H1 (cell line): ENCODE measurements around the gene CFAP54. TPM values are rescaled to one million over a fixed set of nuclear protein-coding genes. Genes with fewer than 3 reads are reported as not detected.

Source experiments
- CTCF ChIA-PET: fragments of 300-600 bp; sonication (Branson Sonifier 250); formaldehyde crosslinking; loops from one replicate; lab custom pipeline; 2021; ENCODE audit not compliant: partially characterized antibody; lab: Charles Lee
- POLR2A ChIA-PET: fragments of 300-600 bp; sonication (Branson Sonifier 250); formaldehyde crosslinking; loops from one replicate; lab custom pipeline; 2021; ENCODE audit warnings: inconsistent platforms; ENCODE audit not compliant: partially characterized antibody; lab: Charles Lee
- DNase-seq, 2 experiments: peaks; one replicate each; pipeline versions ENCODE4 v3.0.0 to v3.0.0-alpha.2; 2010 to 2022; ENCODE audit warnings: low spot score in 2 of 2, low read depth in 1 of 2, mixed read lengths in 1 of 2
- FAIRE-seq: peaks from 2 replicates; lab custom pipeline; 2011; peaks lifted over from hg19 to GRCh38; lab: Jason Lieb, UNC
- H2AFZ ChIP-seq: 2 replicates; pipeline ENCODE4 v1.8.1; 2012; ENCODE audit warnings: low read length, inconsistent platforms
- H2AK5ac ChIP-seq: 2 replicates; pipeline ENCODE4 v1.6.1; 2013; ENCODE audit warnings: low read depth, low read length
- H2BK120ac ChIP-seq: replicated peaks from 2 replicates; pipeline ENCODE3; 2013; ENCODE audit warnings: low read depth, low read length, inconsistent platforms
- H2BK12ac ChIP-seq: 2 replicates; pipeline ENCODE4 v1.6.1; 2013; ENCODE audit warnings: low read depth, low read length
- H2BK15ac ChIP-seq: 2 replicates; pipeline ENCODE4 v1.6.1; 2013; ENCODE audit warnings: low read length
- H2BK20ac ChIP-seq: 2 replicates; pipeline ENCODE4 v1.6.1; 2013; ENCODE audit warnings: low read length
- H2BK5ac ChIP-seq: 2 replicates; pipeline ENCODE4 v1.6.1; 2013; ENCODE audit warnings: low read depth, low read length
- H3K14ac ChIP-seq: 2 replicates; pipeline ENCODE4 v1.6.1; 2013; ENCODE audit warnings: inconsistent platforms; ENCODE audit not compliant: insufficient read length
- H3K18ac ChIP-seq: 2 replicates; pipeline ENCODE4 v1.6.1; 2013; ENCODE audit warnings: low read length; ENCODE audit errors: extremely low read depth
- H3K23ac ChIP-seq: 2 replicates; pipeline ENCODE4 v1.6.1; 2013; ENCODE audit warnings: inconsistent platforms; ENCODE audit not compliant: insufficient read length
- H3K23me2 ChIP-seq: 2 replicates; pipeline ENCODE4 v1.6.1; 2013; ENCODE audit warnings: low read depth, low read length
- H3K27ac ChIP-seq: 2 replicates; pipeline ENCODE4 v1.6.1; 2011; ENCODE audit warnings: low read depth, low read length, inconsistent platforms
- H3K27me3 ChIP-seq, 4 experiments: replicated peaks in 1 of 4; 1 replicate in 1 of 4; 2 replicates in 3 of 4; pipeline versions ENCODE4 v1.6.1 to v1.8.1; 2011 to 2013; ENCODE audit warnings: low read length in 3 of 4, mild to moderate bottlenecking in 3 of 4, inconsistent platforms in 2 of 4, mixed read lengths in 2 of 4, moderate library complexity in 1 of 4; ENCODE audit not compliant: control insufficient read depth in 3 of 4, insufficient read depth in 3 of 4; ENCODE audit errors: extremely low read depth in 1 of 4
- H3K36me3 ChIP-seq, 4 experiments: 2 replicates each; pipeline versions ENCODE4 v1.6.1 to v1.8.1; 2011 to 2013; ENCODE audit warnings: mild to moderate bottlenecking in 4 of 4, low read length in 3 of 4, moderate library complexity in 2 of 4, control low read depth in 1 of 4, inconsistent platforms in 1 of 4; ENCODE audit not compliant: insufficient read depth in 4 of 4, control insufficient read depth in 2 of 4
- H3K4ac ChIP-seq: replicated peaks from 2 replicates; pipeline ENCODE3; 2013; ENCODE audit warnings: low read length, low read depth, mixed read lengths, inconsistent platforms; ENCODE audit not compliant: insufficient read length
- H3K4me1 ChIP-seq, 4 experiments: replicated peaks in 1 of 4; 1 replicate in 1 of 4; 2 replicates in 3 of 4; pipeline versions ENCODE4 v1.6.1 to v1.8.1; 2011 to 2013; ENCODE audit warnings: low read length in 3 of 4, inconsistent platforms in 2 of 4, mixed read lengths in 1 of 4; ENCODE audit not compliant: insufficient read depth in 4 of 4, control insufficient read depth in 3 of 4
- H3K4me2 ChIP-seq, 2 experiments: 2 replicates each; pipeline versions ENCODE4 v1.6.1 to v1.8.1; 2011 to 2013; ENCODE audit warnings: low read depth in 2 of 2, low read length in 2 of 2, control low read depth in 1 of 2, inconsistent platforms in 1 of 2, mild to moderate bottlenecking in 1 of 2; ENCODE audit not compliant: insufficient read depth in 1 of 2
- H3K4me3 ChIP-seq, 4 experiments: fragments of 200-600, 300-600 bp in 1 of 4; sonication (generic), shearing (Covaris generic), sonication (Bioruptor Twin) in 1 of 4; 2 replicates each; pipeline versions ENCODE4 v1.5.1 to v1.8.1; 2011 to 2016; ENCODE audit warnings: low read length in 4 of 4, low read depth in 3 of 4, control low read depth in 2 of 4, inconsistent platforms in 2 of 4, mild to moderate bottlenecking in 2 of 4, mixed read lengths in 1 of 4, moderate library complexity in 1 of 4; ENCODE audit not compliant: insufficient read depth in 2 of 4; ENCODE audit errors: extremely low read depth in 1 of 4
- H3K56ac ChIP-seq: replicated peaks from 2 replicates; pipeline ENCODE3; 2013; ENCODE audit warnings: low read depth, mild to moderate bottlenecking, mixed read lengths, low read length, inconsistent platforms; ENCODE audit not compliant: insufficient read length
- H3K79me1 ChIP-seq: 2 replicates; pipeline ENCODE4 v1.6.1; 2013; ENCODE audit warnings: low read depth, low read length, control low read depth
- H3K79me2 ChIP-seq, 2 experiments: 2 replicates each; pipeline versions ENCODE4 v1.6.1 to v1.8.1; 2012 to 2013; ENCODE audit warnings: low read length in 2 of 2, mild to moderate bottlenecking in 2 of 2, inconsistent platforms in 1 of 2; ENCODE audit not compliant: insufficient read depth in 2 of 2, control insufficient read depth in 1 of 2
- H3K9ac ChIP-seq, 4 experiments: replicated peaks in 1 of 4; 1 replicate in 1 of 4; 2 replicates in 3 of 4; pipeline versions ENCODE4 v1.6.1 to v1.8.1; 2011 to 2013; ENCODE audit warnings: low read depth in 3 of 4, low read length in 3 of 4, control low read depth in 2 of 4, mild to moderate bottlenecking in 2 of 4, moderate library complexity in 2 of 4, inconsistent platforms in 1 of 4; ENCODE audit errors: extremely low read depth in 1 of 4
- H3K9me3 ChIP-seq, 2 experiments: 2 replicates each; pipeline versions ENCODE4 v1.6.1 to v1.8.1; 2012 to 2013; ENCODE audit warnings: mild to moderate bottlenecking in 2 of 2, moderate library complexity in 2 of 2, control low read depth in 1 of 2, inconsistent platforms in 1 of 2, low read depth in 1 of 2, low read length in 1 of 2, mixed read lengths in 1 of 2; ENCODE audit not compliant: insufficient read depth in 2 of 2
- H4K20me1 ChIP-seq, 2 experiments: replicated peaks in 1 of 2; 2 replicates each; pipeline versions ENCODE3 to v1.8.1; 2011 to 2013; ENCODE audit warnings: inconsistent platforms in 2 of 2, low read length in 2 of 2, mild to moderate bottlenecking in 1 of 2; ENCODE audit not compliant: insufficient read depth in 2 of 2, control insufficient read depth in 1 of 2
- H4K5ac ChIP-seq: 2 replicates; pipeline ENCODE4 v1.6.1; 2013; ENCODE audit warnings: low read length, low read depth, mixed read lengths, inconsistent platforms; ENCODE audit not compliant: insufficient read length
- H4K8ac ChIP-seq: 2 replicates; pipeline ENCODE4 v1.8.0; 2013; ENCODE audit warnings: mild to moderate bottlenecking, moderate library complexity, low read length, inconsistent platforms; ENCODE audit not compliant: insufficient read depth; ENCODE audit errors: extremely low read depth
- H4K91ac ChIP-seq: replicated peaks from 2 replicates; pipeline ENCODE3; 2013; ENCODE audit warnings: low read length, mixed read lengths, inconsistent platforms; ENCODE audit not compliant: insufficient read length
- ASH2L ChIP-seq: fragments of 200-600, 300-600 bp; sonication (generic); IDR thresholded peaks from one replicate; pipeline ENCODE4 v1.7.1; 2017; ENCODE audit warnings: low read length
- BCL11A ChIP-seq, 2 experiments: IDR thresholded peaks; one replicate each; pipeline ENCODE4 v1.6.1; 2011; ENCODE audit warnings: low read depth in 2 of 2, low read length in 2 of 2, mild to moderate bottlenecking in 2 of 2
- JUND ChIP-seq: IDR thresholded peaks from 2 replicates; pipeline ENCODE4 v1.6.1; 2011; ENCODE audit warnings: mild to moderate bottlenecking, improper control_type of control experiment, low read length
- TAF1 ChIP-seq: IDR thresholded peaks from 2 replicates; pipeline ENCODE4 v1.6.1; 2011; ENCODE audit warnings: mild to moderate bottlenecking, low read depth, low read length
- TEAD4 ChIP-seq: IDR thresholded peaks from 2 replicates; pipeline ENCODE4 v1.6.1; 2012; ENCODE audit warnings: low read depth, low read length, inconsistent platforms, mixed read lengths
- WGBS, 2 experiments: shearing (Covaris generic) in 1 of 2; methylation state at CpG; one replicate each; pipeline versions ENCODE4 v1.1.6 to v1.1.7; 2013 to 2015; ENCODE audit warnings: low lambda C conversion rate in 2 of 2, mixed read lengths in 2 of 2, inconsistent platforms in 1 of 2, low coverage in 1 of 2, missing lambda C conversion rate in 1 of 2; ENCODE audit not compliant: insufficient replicate concordance in 2 of 2, insufficient coverage in 1 of 2, insufficient read length in 1 of 2; ENCODE audit errors: extremely low coverage in 1 of 2, missing lambda C conversion rate in 1 of 2; 5-methylcytosine and 5-hydroxymethylcytosine counted together
- polyA plus RNA-seq, 7 experiments: library from polyadenylated mRNA; depleted of rRNA in 3 of 7; stranded (reverse) in 5 of 7; unstranded in 2 of 7; fragments of >200 nt in 5 of 7; fragments of 200-250 nt in 2 of 7; gene quantifications; 1 replicate in 5 of 7; 2 replicates in 1 of 7; 4 replicates in 1 of 7; pipeline versions ENCODE4 v1.2.1 to v1.2.3, GENCODE V29; 2011 to 2013; ENCODE audit warnings: missing spikeins in 2 of 7, mixed read lengths in 2 of 7
- total RNA-seq: library from RNA; stranded (reverse); fragmentation: NEBNext Ultra II Directional; extraction: Animal tissue kit (Norgen Biotek cat#: 25700); gene quantifications from 2 replicates; pipeline ENCODE4 v1.2.1, GENCODE V29; 2021

The CFAP54 gene
- total and polyA plus RNA-seq, 2 of the 8 experiments (the other 6 are each of a cell fraction or from before 2014, with no cell fraction given): 0.17 to 0.33 TPM

DNA sequence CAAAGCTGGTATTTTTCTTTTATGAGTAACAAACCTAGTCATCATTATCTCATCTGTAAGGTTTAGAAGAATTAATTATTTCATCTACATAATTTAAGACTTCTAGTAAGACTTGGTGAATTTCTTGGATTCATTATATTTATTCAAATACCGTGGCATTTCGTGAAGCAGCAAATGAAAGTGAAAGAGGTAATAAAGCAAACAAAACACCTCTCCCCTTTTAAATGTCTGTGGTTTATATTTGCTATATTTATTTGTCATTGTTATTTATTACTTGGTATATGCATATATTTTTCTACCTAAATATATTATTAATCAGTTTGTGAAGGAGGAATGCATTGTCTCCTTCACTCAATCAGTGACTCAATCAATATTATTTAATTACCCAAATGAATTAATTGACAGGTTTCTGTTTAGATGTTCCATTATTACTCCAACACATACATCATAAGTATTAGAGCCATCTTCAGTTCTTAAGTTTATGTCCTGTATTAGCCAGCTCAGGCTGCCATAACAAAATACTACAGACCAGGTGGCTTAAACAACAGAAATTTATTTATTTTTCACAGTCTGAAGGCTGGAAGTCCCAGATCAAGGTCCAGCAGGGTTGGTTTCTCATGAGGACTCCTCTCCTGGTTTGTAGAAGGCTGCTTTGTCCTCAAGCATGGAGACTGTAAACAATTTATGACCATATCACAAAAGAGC is 6.6 kb downstream of the CFAP54 start:
- no peak for FAIRE-seq
- H3K9ac ChIP-seq: no peak overlapping the region
- TF ChIP-seq BCL11A (IDR thresholded peaks at IDR 0.05; ENCODE audit: low read depth in 2 of 2, low read length in 2 of 2) (no peak), JUND (no peak), ASH2L (no peak), TAF1 (no peak), TEAD4 (no peak)
- TF ChIP-seq, all 59 proteins: peak for 0

More for the DNA sequence above, 6.6 kb downstream of the CFAP54 start:
- no peak overlapping the region for H3K4me2 ChIP-seq
- WGBS, 2 experiments: 94% methylated on average over 2 of the region's 2 CpGs; no CpG with 5 or more reads in 1 of the 2 experiments
- no peaks in the 10 kb centered on the region for H4K20me1 ChIP-seq
- no peak overlapping the region for H3K56ac ChIP-seq
- no peak overlapping the region for H2AK5ac ChIP-seq
- CTCF ChIA-PET: no interaction called here
- no peaks in the 10 kb centered on the region for H3K36me3 ChIP-seq
- POLR2A ChIA-PET: no interaction called here
- H3K4me3 ChIP-seq: no peak overlapping the region
- no peak overlapping the region for H2BK12ac ChIP-seq
- H3K18ac ChIP-seq: no peak overlapping the region
- no peak overlapping the region for H4K91ac ChIP-seq
- H3K4me1 ChIP-seq: peaks cover 0 to under 1% (median 0%) of the 10 kb centered on the region in 4 experiments; a peak in 1 of 7 replicates
- no peak overlapping the region for H2BK5ac ChIP-seq
- H3K23ac ChIP-seq: no peak overlapping the region
- no peaks in the 10 kb centered on the region for H3K27me3 ChIP-seq
- H4K5ac ChIP-seq: no peak overlapping the region
- no peak overlapping the region for H2AFZ ChIP-seq
- H3K9me3 ChIP-seq: no peaks in the 10 kb centered on the region
- no peak overlapping the region for H3K27ac ChIP-seq
- H3K4ac ChIP-seq: no peak overlapping the region
- H2BK20ac ChIP-seq: no peak overlapping the region
- DNase-seq: no peak
- H2BK120ac ChIP-seq: no peak overlapping the region
- H3K79me2 ChIP-seq: no peaks in the 10 kb centered on the region
- H3K79me1 ChIP-seq: no peaks in the 10 kb centered on the region
- no peak overlapping the region for H4K8ac ChIP-seq
- H2BK15ac ChIP-seq: no peak overlapping the region
- H3K23me2 ChIP-seq: no peaks in the 10 kb centered on the region
- no peak overlapping the region for H3K14ac ChIP-seq
